GM21717 (cell line): ENCODE results near the gene ZNHIT6.
"Not testable (repeated sequence)": the region's sequence is repeated elsewhere in the genome, so short reads cannot be mapped to it uniquely, and the experiment has no call there.

Source experiments
- ATAC-seq: cut with Tn5 transposase; IDR thresholded peaks from one replicate; pipeline ENCODE4 v1.9.1; 2021; ENCODE audit warnings: mild to moderate bottlenecking, moderate library complexity; ENCODE audit not compliant: unreplicated experiment

ZNHIT6 gene

GRCh38 chr1:85707990-85708828 lies at the start of gene ZNHIT6:
Gene ZNHIT6, minus strand, starts transcription at chr1:85708433. Its CDS starts 149 bp downstream, at chr1:85708284.
- peak; percentile 88 for ATAC-seq

GRCh38 chr1:85756864-85757263 lies 48.6 kb upstream of the ZNHIT6 start:
- ATAC-seq = peak; percentile 87

GRCh38 chr1:85748120-85748519 lies 39.9 kb upstream of the ZNHIT6 start:
- ATAC-seq = no peak

GRCh38 chr1:85746777-85747176 lies 38.5 kb upstream of the ZNHIT6 start:
- no peak for ATAC-seq

GRCh38 chr1:85743814-85744213 lies 35.6 kb upstream of the ZNHIT6 start:
- no peak for ATAC-seq

- ATAC-seq = no peak
Observed at GRCh38 chr1:85734931-85735330, 26.7 kb upstream of the ZNHIT6 start.

- no peak for ATAC-seq
Observed at GRCh38 chr1:85718678-85719340, 10.6 kb upstream of the ZNHIT6 start.

GRCh38 chr1:85714418-85715114 lies 6.3 kb upstream of the ZNHIT6 start:
- ATAC-seq = not testable (repeated sequence)

GRCh38 chr1:85708829-85709227 lies 595 bp upstream of the ZNHIT6 start:
- no peak for ATAC-seq

GRCh38 chr1:85707267-85707989 lies 805 bp downstream of the ZNHIT6 start:
- no peak for ATAC-seq

GRCh38 chr1:85705940-85706339 lies 2.3 kb downstream of the ZNHIT6 start:
- ATAC-seq = no peak

GRCh38 chr1:85700422-85700821 lies 7.8 kb downstream of the ZNHIT6 start:
- no peak for ATAC-seq

GRCh38 chr1:85697895-85698294 lies 10.3 kb downstream of the ZNHIT6 start:
- no peak for ATAC-seq

- no peak for ATAC-seq
Observed at GRCh38 chr1:85692730-85693314, 15.4 kb downstream of the ZNHIT6 start.

GRCh38 chr1:85689775-85690404 lies 18.3 kb downstream of the ZNHIT6 start:
- ATAC-seq = no peak

- ATAC-seq = no peak
Observed at GRCh38 chr1:85683292-85684025, 24.8 kb downstream of the ZNHIT6 start.

GRCh38 chr1:85681087-85681486 lies 27.1 kb downstream of the ZNHIT6 start:
- no peak for ATAC-seq

GRCh38 chr1:85678193-85678592 lies 30.0 kb downstream of the ZNHIT6 start:
- ATAC-seq = no peak

GRCh38 chr1:85677656-85678055 lies 30.6 kb downstream of the ZNHIT6 start:
- ATAC-seq = no peak
